Activated naive CD8-positive, alpha-beta T cell treated with anti-CD3 and anti-CD28 coated beads for 36 hours (primary cell): ENCODE results near the gene SOX6. TPM values are rescaled to one million over a fixed set of nuclear protein-coding genes. Genes with fewer than 3 reads are reported as not detected.

Experiments
- DNase-seq: peaks from one replicate; pipeline ENCODE4 v3.0.0; 2021
- H3K27ac Mint-ChIP-seq: one replicate; pipeline ENCODE4 v1.8.0; 2022; ENCODE audit warnings: mild to moderate bottlenecking, moderate library complexity, mixed read lengths
- H3K27me3 Mint-ChIP-seq: one replicate; pipeline ENCODE4 v1.8.0; 2022; ENCODE audit warnings: mild to moderate bottlenecking, mixed read lengths
- H3K36me3 Mint-ChIP-seq: one replicate; pipeline ENCODE4 v1.8.0; 2021; ENCODE audit warnings: mild to moderate bottlenecking, mixed read lengths
- H3K4me1 Mint-ChIP-seq: one replicate; pipeline ENCODE4 v1.8.0; 2021; ENCODE audit warnings: mixed read lengths
- H3K4me3 Mint-ChIP-seq: one replicate; pipeline ENCODE4 v1.8.0; 2022; ENCODE audit warnings: mild to moderate bottlenecking, moderate library complexity, mixed read lengths
- H3K9me3 Mint-ChIP-seq: one replicate; pipeline ENCODE4 v1.8.0; 2022; ENCODE audit warnings: mixed read lengths
- total RNA-seq, 2 experiments: library from RNA; stranded (reverse); gene quantifications; one replicate each; pipeline ENCODE4 v1.2.3, GENCODE V29; 2021

Gene SOX6
- total RNA-seq, 2 experiments from 2014 or later, result 0.04 TPM; not detected in 1

DNA sequence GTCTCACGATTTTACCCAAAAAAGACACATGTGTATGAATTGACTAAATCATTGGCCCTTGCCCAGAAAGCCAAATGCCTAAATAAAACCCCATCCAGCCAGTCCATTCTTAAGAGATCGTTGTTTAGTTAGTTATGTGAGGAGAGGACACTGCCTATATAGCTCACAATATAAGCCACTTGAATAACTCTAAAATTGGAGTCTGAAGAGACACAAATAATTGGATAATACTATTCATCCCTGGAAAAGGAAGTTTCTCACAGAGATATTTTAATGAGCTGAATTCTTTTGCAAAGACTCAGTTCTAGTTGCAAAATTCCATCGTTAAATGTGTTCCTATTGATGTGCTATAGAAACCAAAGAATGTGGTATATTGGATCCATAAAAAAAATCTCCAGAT lies 176.7 kb downstream of the SOX6 start:
- no peak overlapping the region for H3K27ac Mint-ChIP-seq
- no peak for DNase-seq
- no peaks in the 10 kb centered on the region for H3K9me3 Mint-ChIP-seq
- H3K4me1 Mint-ChIP-seq, result no peaks in the 10 kb centered on the region
- no peaks in the 10 kb centered on the region for H3K36me3 Mint-ChIP-seq
- no peak overlapping the region for H3K4me3 Mint-ChIP-seq
- H3K27me3 Mint-ChIP-seq, result no peaks in the 10 kb centered on the region

DNA sequence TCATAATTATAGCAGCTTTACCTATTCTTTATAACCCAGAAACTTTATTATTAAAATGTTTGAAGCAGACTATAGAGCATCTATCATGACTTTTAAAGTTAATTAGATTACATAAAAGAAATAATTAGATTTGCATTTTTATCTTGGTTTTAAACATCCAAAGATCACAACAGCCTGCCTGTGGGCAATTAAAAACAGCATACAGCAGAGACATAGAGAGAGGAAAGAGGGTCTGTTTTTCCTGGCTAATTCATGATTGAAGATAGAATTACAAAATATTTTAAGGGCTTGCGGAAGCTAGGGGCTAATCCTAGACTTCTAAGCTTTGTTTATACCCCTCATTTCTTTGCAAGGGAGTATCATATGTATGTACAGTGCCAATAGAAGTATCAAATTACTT lies 178.1 kb downstream of the SOX6 start:
- Mint-ChIP-seq H3K27ac (no peak overlapping the region), H3K4me1 (no peaks in the 10 kb centered on the region), H3K4me3 (no peak overlapping the region), H3K9me3 (no peaks in the 10 kb centered on the region), H3K36me3 (no peaks in the 10 kb centered on the region), H3K27me3 (no peaks in the 10 kb centered on the region)
- DNase-seq, result no peak

DNA sequence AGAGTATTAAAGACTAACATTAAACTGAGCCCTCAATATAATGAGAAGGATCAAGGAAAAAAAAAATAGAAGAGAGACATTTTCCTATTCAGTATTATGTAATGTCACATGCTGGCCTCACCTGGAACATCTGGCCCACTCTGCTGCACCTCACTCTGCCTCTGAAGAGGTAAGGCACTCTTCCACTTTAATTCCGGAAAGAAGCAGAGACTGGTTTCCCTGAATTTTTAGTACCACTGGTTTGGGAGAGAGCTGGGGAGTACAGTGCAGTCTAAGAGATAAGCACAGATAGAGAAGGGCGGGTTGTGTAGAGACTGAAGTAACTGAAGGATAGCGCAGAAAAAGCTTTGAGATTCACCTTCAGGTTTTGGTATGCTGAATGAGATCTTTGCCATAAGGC lies 178.7 kb downstream of the SOX6 start:
- Mint-ChIP-seq H3K4me3 (no peak overlapping the region), H3K9me3 (no peaks in the 10 kb centered on the region), H3K27me3 (no peaks in the 10 kb centered on the region), H3K36me3 (no peaks in the 10 kb centered on the region), H3K27ac (no peak overlapping the region), H3K4me1 (no peaks in the 10 kb centered on the region)
- no peak for DNase-seq

DNA sequence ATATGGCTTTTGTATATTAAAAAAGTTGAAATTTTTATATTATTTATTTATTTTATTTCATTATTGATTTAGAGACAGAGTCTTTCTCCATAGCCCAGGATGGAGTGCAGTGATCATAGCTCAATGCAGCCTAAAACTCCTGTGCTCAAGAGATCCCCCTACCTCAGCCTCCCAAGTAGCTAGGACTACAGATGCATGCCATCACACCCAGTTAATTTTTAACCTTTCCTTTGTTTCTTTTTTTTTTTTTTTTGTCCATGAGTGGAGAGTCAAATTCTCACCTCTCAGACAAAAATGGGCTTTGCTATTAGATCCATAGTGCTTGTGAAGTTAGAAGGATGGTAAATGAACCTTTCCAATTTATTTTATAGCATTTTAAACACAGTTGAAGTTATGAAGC lies 182.5 kb downstream of the SOX6 start:
- DNase-seq, result no peak
- Mint-ChIP-seq H3K4me1 (no peaks in the 10 kb centered on the region), H3K36me3 (no peaks in the 10 kb centered on the region), H3K9me3 (no peaks in the 10 kb centered on the region), H3K27ac (no peak overlapping the region), H3K4me3 (no peak overlapping the region), H3K27me3 (no peaks in the 10 kb centered on the region)

DNA sequence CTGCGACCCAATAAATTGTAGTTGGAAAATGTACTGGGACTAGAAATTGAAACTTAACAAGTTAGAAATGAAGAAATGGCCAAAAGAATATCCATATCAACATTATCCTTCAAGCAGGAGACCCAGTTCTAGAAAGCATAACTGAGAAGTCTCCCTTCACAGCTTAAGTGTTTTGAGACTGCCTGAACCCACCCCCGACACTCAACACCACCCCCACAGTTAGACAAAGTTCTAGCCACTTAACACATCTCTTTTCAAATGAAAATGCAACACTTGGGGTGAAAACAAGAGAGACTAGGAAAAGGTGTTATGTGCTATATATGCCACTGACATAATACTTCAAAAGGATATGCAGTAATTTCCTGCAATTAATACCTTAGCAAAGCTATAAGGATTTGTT lies 184.5 kb downstream of the SOX6 start:
- H3K4me3 Mint-ChIP-seq, result no peak overlapping the region
- no peaks in the 10 kb centered on the region for H3K4me1 Mint-ChIP-seq
- no peaks in the 10 kb centered on the region for H3K27me3 Mint-ChIP-seq
- H3K27ac Mint-ChIP-seq, result no peak overlapping the region
- no peaks in the 10 kb centered on the region for H3K9me3 Mint-ChIP-seq
- H3K36me3 Mint-ChIP-seq, result no peaks in the 10 kb centered on the region
- no peak for DNase-seq

DNA sequence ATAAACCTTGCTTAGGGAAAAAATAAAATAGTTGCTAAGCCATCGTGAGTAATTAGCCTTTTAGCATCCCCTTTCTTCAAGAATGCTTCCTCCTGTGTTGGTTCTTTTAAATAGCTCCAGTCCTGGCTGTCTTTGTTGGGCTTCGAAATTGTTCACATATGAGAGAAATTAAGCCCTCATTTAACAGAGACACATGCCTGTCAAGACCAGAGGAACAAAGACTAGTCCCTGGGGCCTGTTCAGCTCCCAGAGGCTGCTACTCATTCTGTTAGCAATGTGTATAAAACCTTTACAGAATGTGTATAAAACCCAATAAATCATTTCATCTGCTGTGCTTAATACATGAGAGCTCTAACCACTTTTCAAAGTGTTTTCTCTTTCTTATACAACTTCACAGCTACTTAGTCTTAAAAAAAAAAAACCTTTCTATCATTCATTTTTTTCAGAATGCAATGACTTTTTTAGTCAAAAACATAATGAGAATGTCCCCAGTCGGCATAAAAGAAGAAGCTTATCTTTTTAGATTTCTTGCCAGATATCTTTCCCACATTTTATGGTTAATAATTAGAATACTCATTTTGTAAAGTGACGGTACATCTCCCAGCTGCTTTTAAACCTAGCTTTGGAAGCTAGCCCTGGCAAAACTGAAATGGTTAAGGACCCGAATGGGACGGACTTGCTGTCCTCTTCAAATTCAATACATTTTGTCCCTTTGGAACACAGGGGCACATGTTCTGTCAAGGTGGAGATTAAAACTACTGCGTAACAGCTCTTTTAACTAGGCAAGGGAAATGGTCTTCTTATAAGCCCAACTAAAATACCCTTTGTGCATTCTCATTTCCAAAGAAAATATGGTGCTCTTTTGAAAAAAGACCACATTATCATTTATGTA lies 186.1 kb downstream of the SOX6 start:
- no peaks in the 10 kb centered on the region for H3K36me3 Mint-ChIP-seq
- no peaks in the 10 kb centered on the region for H3K4me1 Mint-ChIP-seq
- no peak overlapping the region for H3K4me3 Mint-ChIP-seq
- DNase-seq, result no peak
- no peaks in the 10 kb centered on the region for H3K27me3 Mint-ChIP-seq
- no peak overlapping the region for H3K27ac Mint-ChIP-seq
- H3K9me3 Mint-ChIP-seq, result no peaks in the 10 kb centered on the region

DNA sequence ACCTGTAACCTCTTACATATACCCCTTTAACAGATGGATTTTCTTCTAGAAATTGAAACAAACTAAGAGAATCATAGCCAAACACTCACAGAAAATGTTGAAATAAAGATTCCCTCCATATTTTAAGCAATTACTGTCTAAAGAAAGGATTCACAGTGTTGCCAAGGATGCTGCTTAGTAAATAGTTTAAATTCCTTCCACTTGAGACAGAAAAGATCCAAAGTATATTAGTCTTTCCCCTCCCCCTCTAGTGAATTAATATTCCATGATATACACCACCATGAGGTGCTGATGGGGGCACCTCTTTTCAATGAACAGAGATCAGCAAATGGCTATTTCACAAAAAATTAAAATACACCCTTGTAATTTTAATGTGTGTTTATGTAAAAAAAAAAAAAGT lies 186.8 kb downstream of the SOX6 start:
- Mint-ChIP-seq H3K9me3 (no peaks in the 10 kb centered on the region), H3K36me3 (no peaks in the 10 kb centered on the region), H3K4me1 (no peaks in the 10 kb centered on the region), H3K27ac (no peak overlapping the region), H3K27me3 (no peaks in the 10 kb centered on the region), H3K4me3 (no peak overlapping the region)
- no peak for DNase-seq

DNA sequence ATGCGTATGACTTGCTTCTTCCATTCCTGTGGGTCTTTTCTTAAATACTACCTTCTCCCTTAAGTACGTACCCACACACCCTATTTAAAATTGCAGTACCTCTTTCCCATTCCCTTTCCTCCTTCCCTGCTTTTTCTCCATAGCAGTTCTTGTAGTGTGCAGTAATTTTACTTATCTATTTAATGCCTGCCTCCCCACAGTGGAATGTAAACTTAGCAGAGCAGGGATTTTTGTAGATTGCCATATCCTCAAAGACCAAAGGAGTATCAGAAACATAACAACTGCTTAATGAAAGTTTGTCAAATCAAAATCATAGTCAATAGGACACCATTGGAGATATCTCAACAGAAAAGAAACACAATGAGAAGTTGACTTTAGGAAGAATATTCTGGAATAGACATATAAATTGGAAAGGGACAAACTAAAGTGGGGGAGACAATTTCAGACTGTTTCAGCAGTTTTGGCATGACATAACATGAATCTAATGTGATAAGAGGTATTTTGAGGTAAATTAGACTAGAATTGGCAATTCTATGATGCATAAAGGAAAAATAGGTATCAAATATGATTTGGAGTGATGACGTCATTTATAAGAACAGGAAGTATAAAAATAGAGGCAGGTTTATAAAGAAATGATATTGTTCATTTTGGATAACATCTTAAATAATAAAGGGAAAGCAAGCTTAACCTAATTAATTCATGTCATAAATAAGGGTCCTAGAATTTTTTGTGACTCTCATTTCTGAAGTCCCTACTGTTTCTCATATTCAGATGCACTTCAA lies 188.4 kb downstream of the SOX6 start:
- DNase-seq, result no peak
- Mint-ChIP-seq H3K4me1 (no peaks in the 10 kb centered on the region), H3K4me3 (no peak overlapping the region), H3K27me3 (no peaks in the 10 kb centered on the region), H3K36me3 (no peaks in the 10 kb centered on the region), H3K27ac (no peak overlapping the region), H3K9me3 (no peaks in the 10 kb centered on the region)

DNA sequence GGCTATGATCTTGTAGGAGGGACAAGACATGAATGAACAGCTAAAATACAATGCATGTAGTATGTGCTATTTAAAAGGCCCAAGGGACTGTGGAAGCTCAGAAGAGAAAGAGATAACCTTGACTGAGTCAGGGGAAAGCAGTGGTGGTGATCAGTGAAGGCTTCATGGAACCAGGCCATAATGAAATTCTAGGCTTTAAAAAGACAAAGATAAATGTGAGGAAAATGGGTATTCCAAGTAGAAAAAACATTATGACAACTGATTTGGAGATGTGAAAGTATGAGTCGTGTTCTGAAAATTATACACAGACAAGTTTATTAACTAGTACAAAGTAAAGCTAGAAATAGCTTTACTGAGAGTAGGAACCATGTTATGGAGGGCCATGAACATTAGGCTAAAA lies 189.8 kb downstream of the SOX6 start:
- DNase-seq, result no peak
- Mint-ChIP-seq H3K4me3 (no peak overlapping the region), H3K27ac (no peak overlapping the region), H3K9me3 (no peaks in the 10 kb centered on the region), H3K27me3 (no peaks in the 10 kb centered on the region), H3K4me1 (no peaks in the 10 kb centered on the region), H3K36me3 (no peaks in the 10 kb centered on the region)

DNA sequence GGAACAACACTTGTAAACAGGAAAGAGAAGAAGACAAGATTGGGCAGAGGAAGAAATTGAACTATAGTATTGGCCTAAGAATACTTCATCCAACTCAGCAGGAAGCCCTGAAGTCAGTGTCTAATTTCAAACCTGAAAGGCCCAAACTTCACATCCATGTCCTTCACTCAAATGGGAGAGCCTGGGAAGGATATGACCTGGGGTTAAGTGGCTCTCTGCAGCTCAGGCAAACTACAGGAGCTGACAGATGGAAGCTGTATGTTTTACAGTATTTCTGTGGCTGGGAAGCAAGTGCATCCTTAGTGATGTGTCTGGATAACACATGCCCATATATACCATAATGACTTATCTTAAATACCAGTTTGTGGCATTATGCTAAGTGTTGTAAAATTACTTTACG lies 196.2 kb downstream of the SOX6 start:
- Mint-ChIP-seq H3K27me3 (no peaks in the 10 kb centered on the region), H3K4me1 (no peaks in the 10 kb centered on the region), H3K27ac (no peak overlapping the region), H3K4me3 (no peak overlapping the region), H3K36me3 (no peaks in the 10 kb centered on the region), H3K9me3 (no peaks in the 10 kb centered on the region)
- no peak for DNase-seq

DNA sequence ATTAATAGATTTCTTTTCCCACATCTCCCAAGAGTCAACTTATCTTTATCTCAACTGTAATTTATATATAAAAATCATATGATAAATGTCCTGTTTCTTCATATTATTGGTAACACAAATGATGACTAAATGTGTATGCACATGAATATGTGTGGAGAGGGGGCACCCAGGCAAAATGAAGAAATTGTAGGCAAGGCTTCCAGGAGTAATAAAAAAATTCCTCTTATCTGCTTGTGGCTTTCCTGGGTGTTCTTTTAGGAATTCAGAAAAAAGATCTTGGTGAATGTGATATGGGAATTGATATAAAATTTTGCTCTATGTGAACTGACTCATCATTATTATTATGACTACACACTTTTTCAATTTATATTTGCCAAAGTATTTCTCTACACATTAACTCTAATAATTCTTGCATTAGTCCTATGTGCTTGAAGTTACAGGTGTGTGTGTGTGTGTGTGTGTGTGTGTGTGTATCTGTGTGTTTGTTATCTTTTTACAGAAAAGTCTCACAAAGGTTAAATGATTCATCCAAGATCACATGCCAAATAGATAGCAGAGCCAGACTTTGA lies 197.8 kb downstream of the SOX6 start:
- no peaks in the 10 kb centered on the region for H3K4me1 Mint-ChIP-seq
- no peak overlapping the region for H3K27ac Mint-ChIP-seq
- no peak overlapping the region for H3K4me3 Mint-ChIP-seq
- no peak for DNase-seq
- no peaks in the 10 kb centered on the region for H3K27me3 Mint-ChIP-seq
- no peaks in the 10 kb centered on the region for H3K36me3 Mint-ChIP-seq
- no peaks in the 10 kb centered on the region for H3K9me3 Mint-ChIP-seq

DNA sequence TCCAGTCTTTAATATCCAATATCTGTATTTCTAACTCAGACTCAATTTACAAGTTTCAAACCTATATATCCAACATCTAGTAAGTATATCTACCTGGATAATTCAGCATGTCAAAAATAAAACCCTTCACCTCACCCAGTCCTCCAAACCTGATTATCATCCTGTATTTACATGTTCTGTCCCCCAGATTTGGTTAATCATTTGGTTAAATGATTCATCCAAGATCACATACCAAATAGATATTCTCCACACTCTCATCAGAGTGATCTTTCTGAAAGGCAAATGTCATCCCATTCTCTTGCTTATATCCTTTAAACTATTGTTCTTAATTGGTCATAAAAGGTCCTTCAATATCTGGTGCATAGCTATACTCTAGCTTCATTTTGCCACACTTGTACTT lies 199.0 kb downstream of the SOX6 start:
- DNase-seq, result no peak
- Mint-ChIP-seq H3K27ac (no peak overlapping the region), H3K27me3 (no peaks in the 10 kb centered on the region), H3K4me1 (no peaks in the 10 kb centered on the region), H3K36me3 (no peaks in the 10 kb centered on the region), H3K9me3 (no peaks in the 10 kb centered on the region), H3K4me3 (no peak overlapping the region)

DNA sequence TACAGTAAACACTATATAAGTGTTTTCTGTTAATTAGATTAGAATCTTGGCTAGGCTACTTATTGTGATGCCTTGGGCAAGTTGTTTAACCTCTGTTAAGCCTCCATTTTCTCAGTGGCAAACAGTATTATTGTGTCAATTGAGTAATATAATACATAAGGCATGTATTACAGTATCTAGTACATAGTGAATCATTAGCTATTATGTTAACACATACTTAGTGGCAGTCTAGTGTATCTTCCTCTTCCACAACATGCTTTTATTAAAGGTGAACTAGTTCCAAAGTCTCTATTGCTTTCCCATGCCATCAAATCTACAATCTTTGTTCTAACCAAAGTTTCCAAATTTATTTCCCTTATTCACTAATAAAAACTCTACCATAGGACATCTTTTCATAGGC lies 200.9 kb downstream of the SOX6 start:
- H3K27ac Mint-ChIP-seq, result no peak overlapping the region
- no peaks in the 10 kb centered on the region for H3K9me3 Mint-ChIP-seq
- H3K36me3 Mint-ChIP-seq, result no peaks in the 10 kb centered on the region
- no peaks in the 10 kb centered on the region for H3K27me3 Mint-ChIP-seq
- no peaks in the 10 kb centered on the region for H3K4me1 Mint-ChIP-seq
- DNase-seq, result no peak
- H3K4me3 Mint-ChIP-seq, result no peak overlapping the region

DNA sequence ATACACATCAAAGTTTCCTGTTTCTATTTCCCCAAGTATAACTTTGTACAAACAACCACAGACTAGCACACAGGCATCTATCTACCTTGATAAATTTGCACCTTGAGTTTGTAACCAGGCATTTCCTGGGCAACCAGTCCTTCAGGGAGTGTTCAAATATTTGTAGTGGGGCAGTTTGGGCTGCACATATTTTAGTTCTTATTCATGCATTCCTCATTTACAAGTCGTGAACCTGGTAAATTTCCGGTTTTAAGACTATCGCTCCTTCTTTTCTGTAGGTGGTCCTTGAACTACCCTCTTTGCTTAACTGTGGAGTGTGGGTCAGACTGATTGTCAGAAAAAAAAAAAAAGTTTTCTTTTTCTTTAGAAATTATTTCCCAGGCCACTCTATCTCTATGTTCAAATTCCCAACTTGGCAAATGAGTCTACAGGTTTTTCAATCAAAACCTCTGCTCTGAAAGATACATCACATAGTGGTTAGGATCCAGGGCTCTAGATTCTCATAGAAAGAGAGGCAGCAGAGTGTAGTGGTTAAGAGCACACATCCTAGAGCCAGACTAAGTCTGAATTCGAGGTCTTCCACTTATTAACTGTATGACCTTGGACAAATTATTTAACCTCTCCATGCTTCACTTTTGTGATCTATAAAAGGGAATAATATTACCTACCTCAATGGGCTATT lies 201.5 kb downstream of the SOX6 start:
- Mint-ChIP-seq H3K4me1 (no peaks in the 10 kb centered on the region), H3K9me3 (no peaks in the 10 kb centered on the region), H3K36me3 (no peaks in the 10 kb centered on the region), H3K4me3 (no peak overlapping the region), H3K27ac (no peak overlapping the region), H3K27me3 (no peaks in the 10 kb centered on the region)
- no peak for DNase-seq

DNA sequence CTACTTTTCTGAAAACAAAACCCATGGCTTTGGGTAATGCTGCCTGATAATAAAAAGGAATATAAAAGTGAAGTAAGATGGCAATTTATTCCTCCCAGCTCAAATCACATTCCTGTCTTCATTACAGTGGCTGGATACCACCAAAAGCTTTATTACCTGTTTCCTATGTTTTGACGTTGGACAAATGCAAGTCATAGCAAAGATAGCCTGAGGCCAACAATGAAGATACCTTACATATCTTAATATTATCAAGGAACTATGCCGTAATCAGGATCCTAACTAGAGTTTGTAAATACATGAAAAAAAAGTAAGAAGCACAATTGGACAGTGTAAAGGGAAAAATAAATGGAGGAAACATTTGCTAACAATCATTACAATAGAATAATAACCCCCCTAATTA lies 202.4 kb downstream of the SOX6 start:
- Mint-ChIP-seq H3K27ac (no peak overlapping the region), H3K9me3 (no peaks in the 10 kb centered on the region), H3K27me3 (no peaks in the 10 kb centered on the region), H3K4me3 (no peak overlapping the region), H3K4me1 (no peaks in the 10 kb centered on the region), H3K36me3 (no peaks in the 10 kb centered on the region)
- no peak for DNase-seq
